ENCODE data around the gene GOLGA1.

- TF ChIP-seq ZFX (IDR thresholded peaks at IDR 0.05; ENCODE audit: borderline replicate concordance) = no peak
- TF ChIP-seq CTCF (IDR thresholded peaks at IDR 0.05) = no peak
These were observed 85.3 kb downstream of the GOLGA1 start for GRCh38 chr9:124855566-124855943.

Measured in 22Rv1 (cell line).